Neural cell (in vitro differentiated cells): ENCODE results near the gene SLC6A6. TPM values are rescaled to one million over a fixed set of nuclear protein-coding genes. Genes with fewer than 3 reads are reported as not detected.

ENCODE experiments used
- H2AFZ ChIP-seq: fragments of 200-600, 300-800 bp; sonication (generic), shearing (Covaris generic); 2 replicates; pipeline ENCODE4 v1.6.0; 2014; ENCODE audit warnings: low read depth, mild to moderate bottlenecking, antibody characterized with exemption, low read length, moderate library complexity
- H3F3A ChIP-seq: fragments of 200-600 bp; shearing (Covaris generic); 2 replicates; pipeline ENCODE4 v1.6.1; 2016; ENCODE audit warnings: mild to moderate bottlenecking, moderate library complexity, mixed read lengths, antibody characterized with exemption, low read length; ENCODE audit not compliant: insufficient read depth, poor library complexity, severe bottlenecking
- H3K27ac ChIP-seq: fragments of 200-600, 300-800 bp; sonication (generic), shearing (Covaris generic); 2 replicates; pipeline ENCODE4 v1.5.1; 2014; ENCODE audit warnings: mild to moderate bottlenecking, low read length, moderate library complexity
- H3K27me3 ChIP-seq: fragments of 300-800, 200-600 bp; sonication (generic), shearing (Covaris generic); 2 replicates; pipeline ENCODE4 v1.6.0; 2014; ENCODE audit warnings: mild to moderate bottlenecking, low read depth, low read length, moderate library complexity; ENCODE audit not compliant: insufficient read depth
- H3K36me3 ChIP-seq: fragments of 300-800, 200-600 bp; sonication (generic), shearing (Covaris generic); 2 replicates; pipeline ENCODE4 v1.5.1; 2014; ENCODE audit warnings: mild to moderate bottlenecking, antibody characterized with exemption, low read length, moderate library complexity; ENCODE audit not compliant: insufficient read depth
- H3K4me2 ChIP-seq: fragments of 300-800, 200-600 bp; sonication (generic), shearing (Covaris generic); 2 replicates; pipeline ENCODE4 v1.6.0; 2014; ENCODE audit warnings: mild to moderate bottlenecking, low read length
- H3K4me3 ChIP-seq: fragments of 300-800, 200-600 bp; sonication (generic), shearing (Covaris generic); 2 replicates; pipeline ENCODE4 v1.5.1; 2014; ENCODE audit warnings: mild to moderate bottlenecking, low read length, moderate library complexity
- H3K79me2 ChIP-seq: fragments of 200-600 bp; shearing (Covaris generic); replicated peaks from 2 replicates; pipeline ENCODE4 v1.6.0; 2014; ENCODE audit warnings: mild to moderate bottlenecking, low read length, moderate library complexity; ENCODE audit not compliant: insufficient read depth
- H3K9ac ChIP-seq: fragments of 300-800, 200-600 bp; sonication (generic), shearing (Covaris generic); 2 replicates; pipeline ENCODE4 v1.6.1; 2016; ENCODE audit warnings: mild to moderate bottlenecking, low read length, mixed read lengths
- H3K9me2 ChIP-seq: fragments of 200-600 bp; shearing (Covaris generic); 2 replicates; pipeline ENCODE4 v1.6.1; 2016; ENCODE audit warnings: mild to moderate bottlenecking, low read length, mixed read lengths; ENCODE audit not compliant: insufficient read depth
- H3K9me3 ChIP-seq: fragments of 200-600, 300-800 bp; sonication (generic), shearing (Covaris generic); 2 replicates; pipeline ENCODE4 v1.6.1; 2016; ENCODE audit warnings: mild to moderate bottlenecking, mixed run types, low read length, moderate library complexity, mixed read lengths
- H4K20me1 ChIP-seq: fragments of 200-600 bp; shearing (Covaris generic); 2 replicates; pipeline ENCODE4 v1.6.1; 2016; ENCODE audit warnings: mild to moderate bottlenecking, mixed run types; ENCODE audit not compliant: insufficient read depth
- EP300 ChIP-seq: fragments of 450-650 bp; conservative IDR thresholded peaks from 2 replicates; pipeline ENCODE4 v1.6.1; 2014; ENCODE audit warnings: antibody characterized with exemption, mild to moderate bottlenecking, moderate library complexity; ENCODE audit not compliant: poor library complexity, severe bottlenecking
- EZH2 ChIP-seq: fragments of 200-600, 300-800 bp; shearing (Covaris generic), sonication (generic); IDR thresholded peaks from 2 replicates; pipeline ENCODE4 v1.6.1; 2014; ENCODE audit warnings: antibody characterized with exemption, low read length, borderline replicate concordance, mild to moderate bottlenecking; ENCODE audit not compliant: insufficient read depth, poor library complexity, severe bottlenecking
- MXI1 ChIP-seq: fragments of 450-650 bp; conservative IDR thresholded peaks from 2 replicates; pipeline ENCODE4 v1.6.1; 2014; ENCODE audit warnings: antibody characterized with exemption, mild to moderate bottlenecking; ENCODE audit not compliant: poor library complexity, severe bottlenecking
- POLR2AphosphoS5 ChIP-seq: IDR thresholded peaks from 2 replicates; pipeline ENCODE4 v1.6.1; 2012
- RAD21 ChIP-seq: fragments of 450-650 bp; conservative IDR thresholded peaks from 2 replicates; pipeline ENCODE4 v1.6.1; 2014; ENCODE audit warnings: antibody characterized with exemption, mild to moderate bottlenecking, moderate library complexity
- SMC3 ChIP-seq: fragments of 450-650 bp; conservative IDR thresholded peaks from 2 replicates; pipeline ENCODE4 v1.6.1; 2014; ENCODE audit warnings: antibody characterized with exemption, mild to moderate bottlenecking, moderate library complexity; ENCODE audit not compliant: poor library complexity
- TAF1 ChIP-seq: IDR thresholded peaks from 2 replicates; pipeline ENCODE4 v1.6.1; 2012; ENCODE audit warnings: low read depth
- polyA plus RNA-seq: library from polyadenylated mRNA; depleted of rRNA; stranded (reverse); fragments of >200 nt; gene quantifications from 2 replicates; pipeline ENCODE4 v1.2.3, GENCODE V29; 2014
- TF ChIP-seq, protein P1 (sequence below): IDR thresholded peaks from 2 replicates; pipeline ENCODE4 v1.6.1; 2012; ENCODE audit warnings: borderline replicate concordance
- TF ChIP-seq, protein P2 (sequence below): fragments of 450-650 bp; IDR thresholded peaks from 2 replicates; pipeline ENCODE4 v1.5.1; 2014; ENCODE audit warnings: antibody characterized with exemption, mild to moderate bottlenecking, moderate library complexity; ENCODE audit not compliant: poor library complexity, severe bottlenecking

SLC6A6 gene
- polyA plus RNA-seq, 1 donor from 2014 or later, result 15.9 TPM

DNA sequence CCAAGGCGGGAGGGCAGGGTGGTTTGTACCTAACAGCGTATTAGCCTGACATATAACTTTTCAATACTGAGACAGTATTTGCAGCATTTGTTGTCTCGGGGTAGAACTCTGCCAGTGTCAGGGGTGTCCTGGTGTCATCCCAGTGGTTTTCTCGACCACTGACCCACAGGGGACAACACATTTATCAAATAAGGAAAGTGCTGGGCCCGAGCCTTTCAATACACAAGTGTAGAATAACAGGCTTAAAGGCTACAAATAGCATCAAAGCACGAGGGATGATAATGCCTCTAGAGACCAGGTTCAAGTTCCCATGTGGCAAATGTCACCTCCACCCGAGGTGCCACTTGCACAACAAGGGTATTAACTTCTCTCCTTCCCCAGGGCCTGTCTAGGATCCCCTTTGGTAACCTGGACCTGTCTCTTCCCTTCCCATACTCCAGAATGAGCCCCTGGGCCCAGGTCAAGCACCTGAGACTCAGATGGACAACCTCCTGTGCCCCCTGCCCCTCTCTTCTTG is 9.5 kb upstream of the SLC6A6 start:
- H4K20me1 ChIP-seq, result no peaks in the 10 kb centered on the region
- no peaks in the 10 kb centered on the region for H3K36me3 ChIP-seq
- H3K79me2 ChIP-seq, result no peaks in the 10 kb centered on the region
- no peaks in the 10 kb centered on the region for H3K9me3 ChIP-seq
- H3K27ac ChIP-seq, result no peak overlapping the region
- no peak overlapping the region for H3K4me3 ChIP-seq
- H3K9ac ChIP-seq, result no peak overlapping the region
- H3F3A ChIP-seq, result no peaks in the 10 kb centered on the region
- no peaks in the 10 kb centered on the region for H3K9me2 ChIP-seq
- H3K27me3 ChIP-seq, result no peaks in the 10 kb centered on the region
- no peak overlapping the region for H2AFZ ChIP-seq
- TF ChIP-seq, protein P1, sequence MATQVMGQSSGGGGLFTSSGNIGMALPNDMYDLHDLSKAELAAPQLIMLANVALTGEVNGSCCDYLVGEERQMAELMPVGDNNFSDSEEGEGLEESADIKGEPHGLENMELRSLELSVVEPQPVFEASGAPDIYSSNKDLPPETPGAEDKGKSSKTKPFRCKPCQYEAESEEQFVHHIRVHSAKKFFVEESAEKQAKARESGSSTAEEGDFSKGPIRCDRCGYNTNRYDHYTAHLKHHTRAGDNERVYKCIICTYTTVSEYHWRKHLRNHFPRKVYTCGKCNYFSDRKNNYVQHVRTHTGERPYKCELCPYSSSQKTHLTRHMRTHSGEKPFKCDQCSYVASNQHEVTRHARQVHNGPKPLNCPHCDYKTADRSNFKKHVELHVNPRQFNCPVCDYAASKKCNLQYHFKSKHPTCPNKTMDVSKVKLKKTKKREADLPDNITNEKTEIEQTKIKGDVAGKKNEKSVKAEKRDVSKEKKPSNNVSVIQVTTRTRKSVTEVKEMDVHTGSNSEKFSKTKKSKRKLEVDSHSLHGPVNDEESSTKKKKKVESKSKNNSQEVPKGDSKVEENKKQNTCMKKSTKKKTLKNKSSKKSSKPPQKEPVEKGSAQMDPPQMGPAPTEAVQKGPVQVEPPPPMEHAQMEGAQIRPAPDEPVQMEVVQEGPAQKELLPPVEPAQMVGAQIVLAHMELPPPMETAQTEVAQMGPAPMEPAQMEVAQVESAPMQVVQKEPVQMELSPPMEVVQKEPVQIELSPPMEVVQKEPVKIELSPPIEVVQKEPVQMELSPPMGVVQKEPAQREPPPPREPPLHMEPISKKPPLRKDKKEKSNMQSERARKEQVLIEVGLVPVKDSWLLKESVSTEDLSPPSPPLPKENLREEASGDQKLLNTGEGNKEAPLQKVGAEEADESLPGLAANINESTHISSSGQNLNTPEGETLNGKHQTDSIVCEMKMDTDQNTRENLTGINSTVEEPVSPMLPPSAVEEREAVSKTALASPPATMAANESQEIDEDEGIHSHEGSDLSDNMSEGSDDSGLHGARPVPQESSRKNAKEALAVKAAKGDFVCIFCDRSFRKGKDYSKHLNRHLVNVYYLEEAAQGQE, result no peak
- TF ChIP-seq, protein P2, sequence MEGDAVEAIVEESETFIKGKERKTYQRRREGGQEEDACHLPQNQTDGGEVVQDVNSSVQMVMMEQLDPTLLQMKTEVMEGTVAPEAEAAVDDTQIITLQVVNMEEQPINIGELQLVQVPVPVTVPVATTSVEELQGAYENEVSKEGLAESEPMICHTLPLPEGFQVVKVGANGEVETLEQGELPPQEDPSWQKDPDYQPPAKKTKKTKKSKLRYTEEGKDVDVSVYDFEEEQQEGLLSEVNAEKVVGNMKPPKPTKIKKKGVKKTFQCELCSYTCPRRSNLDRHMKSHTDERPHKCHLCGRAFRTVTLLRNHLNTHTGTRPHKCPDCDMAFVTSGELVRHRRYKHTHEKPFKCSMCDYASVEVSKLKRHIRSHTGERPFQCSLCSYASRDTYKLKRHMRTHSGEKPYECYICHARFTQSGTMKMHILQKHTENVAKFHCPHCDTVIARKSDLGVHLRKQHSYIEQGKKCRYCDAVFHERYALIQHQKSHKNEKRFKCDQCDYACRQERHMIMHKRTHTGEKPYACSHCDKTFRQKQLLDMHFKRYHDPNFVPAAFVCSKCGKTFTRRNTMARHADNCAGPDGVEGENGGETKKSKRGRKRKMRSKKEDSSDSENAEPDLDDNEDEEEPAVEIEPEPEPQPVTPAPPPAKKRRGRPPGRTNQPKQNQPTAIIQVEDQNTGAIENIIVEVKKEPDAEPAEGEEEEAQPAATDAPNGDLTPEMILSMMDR, result no peak
- TF ChIP-seq MXI1 (no peak), SMC3 (no peak), POLR2AphosphoS5 (no peak), EZH2 (no peak), EP300 (no peak), TAF1 (no peak), RAD21 (no peak)
- H3K4me2 ChIP-seq, result no peak overlapping the region

DNA sequence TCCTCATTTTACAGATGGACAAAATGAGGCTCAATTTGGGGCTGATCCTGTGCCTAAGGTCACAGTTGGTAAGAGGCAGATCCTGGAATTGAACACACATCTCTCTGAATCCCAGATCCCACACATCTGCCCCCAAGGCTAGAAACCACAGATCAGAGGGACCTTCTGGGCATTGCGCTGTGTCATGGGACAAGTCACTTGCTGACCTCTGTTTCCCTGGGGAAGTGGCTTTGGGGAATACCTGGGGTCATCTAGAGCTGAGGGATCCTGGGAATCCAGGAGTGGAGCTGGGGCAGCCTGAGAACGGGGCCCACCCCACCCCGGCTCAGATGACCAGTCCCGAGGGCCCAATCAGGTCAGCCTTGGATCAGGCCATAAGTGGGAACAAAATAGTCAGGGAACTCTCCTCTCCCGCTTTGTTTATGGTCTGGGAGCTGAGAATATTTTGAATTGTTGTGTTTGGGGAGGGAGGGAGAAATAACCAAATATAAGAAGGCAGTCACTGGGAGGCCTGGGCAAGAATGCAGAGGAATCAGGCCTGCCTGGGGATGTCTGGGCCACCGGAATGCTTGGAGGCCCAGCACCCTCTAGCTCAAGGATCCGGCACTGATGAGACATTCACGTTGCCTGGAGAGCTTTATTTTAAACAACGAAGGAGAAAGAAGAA is 8.8 kb upstream of the SLC6A6 start:
- Histone ChIP-seq H3K4me3 (no peak overlapping the region), H2AFZ (no peak overlapping the region), H3K9me2 (no peaks in the 10 kb centered on the region), H3K9me3 (no peaks in the 10 kb centered on the region), H3K4me2 (no peak overlapping the region), H3K27ac (no peak overlapping the region), H3K27me3 (no peaks in the 10 kb centered on the region), H3K9ac (no peak overlapping the region), H3K79me2 (no peaks in the 10 kb centered on the region), H4K20me1 (no peaks in the 10 kb centered on the region), H3F3A (no peaks in the 10 kb centered on the region), H3K36me3 (no peaks in the 10 kb centered on the region)
- TF ChIP-seq, protein P1, result no peak
- TF ChIP-seq EP300 (no peak), RAD21 (no peak), MXI1 (no peak), SMC3 (no peak), EZH2 (no peak)
